Body of pancreas (tissue), 4 donors: ENCODE measurements around the gene PLAGL1. TPM values are rescaled to one million over a fixed set of nuclear protein-coding genes. Genes with fewer than 3 reads are reported as not detected.

Experiments used
- ATAC-seq: fragments of 150-250 bp; one replicate; pipeline ENCODE4 v1.9.1; 2016
- DNase-seq, 4 donors: peaks; one replicate each; pipeline ENCODE4 v3.0.0-alpha.2; 2019
- H3K27ac ChIP-seq, 4 donors: fragments of 200-600 bp; sonication (generic); 1 replicate in 3 of 4; 2 replicates in 1 of 4; pipeline versions ENCODE4 v1.5.1 to v1.6.1; 2016 to 2019; ENCODE audit warnings: mild to moderate bottlenecking in 1 of 4, mixed read lengths in 1 of 4, moderate library complexity in 1 of 4
- H3K27me3 ChIP-seq, 2 donors: fragments of 200-600 bp; sonication (generic); one replicate each; pipeline ENCODE4 v1.6.0; 2016; ENCODE audit warnings: mild to moderate bottlenecking in 1 of 2
- H3K36me3 ChIP-seq, 2 donors: fragments of 200-600 bp; sonication (generic); replicated peaks in 1 of 2; 2 replicates each; pipeline ENCODE4 v1.5.1; 2016; ENCODE audit warnings: low read depth in 2 of 2; ENCODE audit not compliant: insufficient read depth in 1 of 2
- H3K4me1 ChIP-seq: fragments of 200-600 bp; sonication (generic); one replicate; pipeline ENCODE4 v1.6.0; 2016
- H3K4me3 ChIP-seq, 2 donors: fragments of 200-600 bp; sonication (generic); 1 replicate in 1 of 2; 2 replicates in 1 of 2; pipeline ENCODE4 v1.5.1; 2016 to 2019
- H3K9me3 ChIP-seq, 3 donors: fragments of 200-600 bp; sonication (generic); 1 replicate in 2 of 3; 2 replicates in 1 of 3; pipeline ENCODE4 v1.5.1; 2016
- POLR2A ChIP-seq, 3 donors: fragments of 450-650 bp; IDR thresholded peaks; one replicate each; pipeline ENCODE4 v1.6.1; 2016; ENCODE audit warnings: antibody characterized with exemption in 3 of 3, mild to moderate bottlenecking in 2 of 3
- WGBS, 2 donors: methylation state at CpG; one replicate each; pipeline ENCODE4 v1.1.5; 2017; 5-methylcytosine and 5-hydroxymethylcytosine counted together
- intact Hi-C: fragments of 100-400 bp; cut with DNase I; formaldehyde crosslinking; loops from one replicate; pipeline ENCODE4 v1.15.1; 2023
- total RNA-seq, 2 donors: library from RNA; depleted of rRNA; stranded (reverse); fragments of >200 nt; gene quantifications; one replicate each; pipeline ENCODE4 v1.1.0, GENCODE V29; 2016
- TF ChIP-seq, protein P1 (sequence below), 7 experiments: fragments of 450-650 bp in 4 of 7; fragments of 200-600 bp in 3 of 7; sonication (generic) in 3 of 7; IDR thresholded peaks; one replicate each; pipeline ENCODE4 v1.5.1; 2016 to 2019; ENCODE audit warnings: antibody characterized with exemption in 7 of 7

Gene PLAGL1
- total RNA-seq, 2 donors from 2014 or later, result 22.1 to 23.3 TPM

DNA sequence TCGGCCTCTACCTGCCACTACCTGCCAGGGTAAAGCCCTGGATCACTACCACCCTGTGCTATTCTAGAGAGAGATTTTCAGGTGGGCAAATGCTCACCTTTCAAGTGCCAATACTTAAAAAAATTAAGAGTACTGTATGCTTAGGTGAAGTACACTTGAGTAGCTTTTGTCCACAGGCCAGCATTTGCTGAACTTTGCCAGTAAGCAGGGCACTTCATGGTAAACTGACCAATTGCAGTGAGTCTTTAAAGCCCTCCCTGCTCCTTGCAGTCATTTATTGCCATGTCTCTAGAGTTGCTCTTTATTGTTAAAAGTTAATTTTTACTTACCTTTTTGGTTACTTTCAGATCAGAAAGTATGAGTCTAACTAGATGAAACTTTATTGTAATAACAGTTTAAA lies 58.5 kb downstream of the PLAGL1 start:
- Histone ChIP-seq H3K27ac (no peak overlapping the region), H3K36me3 (no peaks in the 10 kb centered on the region), H3K9me3 (peaks cover 0 to 7% (median 0%) of the 10 kb centered on the region in 3 donors), H3K4me1 (no peaks in the 10 kb centered on the region), H3K4me3 (no peak overlapping the region), H3K27me3 (no peaks in the 10 kb centered on the region)
- intact Hi-C loops, result no loop called here
- 71 to 100% methylated on average over 1 of the region's 1 CpG for WGBS, 2 donors
- no peak for ATAC-seq
- no peak for TF ChIP-seq POLR2A (IDR thresholded peaks at IDR 0.05)
- TF ChIP-seq, protein P1, sequence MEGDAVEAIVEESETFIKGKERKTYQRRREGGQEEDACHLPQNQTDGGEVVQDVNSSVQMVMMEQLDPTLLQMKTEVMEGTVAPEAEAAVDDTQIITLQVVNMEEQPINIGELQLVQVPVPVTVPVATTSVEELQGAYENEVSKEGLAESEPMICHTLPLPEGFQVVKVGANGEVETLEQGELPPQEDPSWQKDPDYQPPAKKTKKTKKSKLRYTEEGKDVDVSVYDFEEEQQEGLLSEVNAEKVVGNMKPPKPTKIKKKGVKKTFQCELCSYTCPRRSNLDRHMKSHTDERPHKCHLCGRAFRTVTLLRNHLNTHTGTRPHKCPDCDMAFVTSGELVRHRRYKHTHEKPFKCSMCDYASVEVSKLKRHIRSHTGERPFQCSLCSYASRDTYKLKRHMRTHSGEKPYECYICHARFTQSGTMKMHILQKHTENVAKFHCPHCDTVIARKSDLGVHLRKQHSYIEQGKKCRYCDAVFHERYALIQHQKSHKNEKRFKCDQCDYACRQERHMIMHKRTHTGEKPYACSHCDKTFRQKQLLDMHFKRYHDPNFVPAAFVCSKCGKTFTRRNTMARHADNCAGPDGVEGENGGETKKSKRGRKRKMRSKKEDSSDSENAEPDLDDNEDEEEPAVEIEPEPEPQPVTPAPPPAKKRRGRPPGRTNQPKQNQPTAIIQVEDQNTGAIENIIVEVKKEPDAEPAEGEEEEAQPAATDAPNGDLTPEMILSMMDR (IDR thresholded peaks at IDR 0.05), result no peak
- no peak for DNase-seq

DNA sequence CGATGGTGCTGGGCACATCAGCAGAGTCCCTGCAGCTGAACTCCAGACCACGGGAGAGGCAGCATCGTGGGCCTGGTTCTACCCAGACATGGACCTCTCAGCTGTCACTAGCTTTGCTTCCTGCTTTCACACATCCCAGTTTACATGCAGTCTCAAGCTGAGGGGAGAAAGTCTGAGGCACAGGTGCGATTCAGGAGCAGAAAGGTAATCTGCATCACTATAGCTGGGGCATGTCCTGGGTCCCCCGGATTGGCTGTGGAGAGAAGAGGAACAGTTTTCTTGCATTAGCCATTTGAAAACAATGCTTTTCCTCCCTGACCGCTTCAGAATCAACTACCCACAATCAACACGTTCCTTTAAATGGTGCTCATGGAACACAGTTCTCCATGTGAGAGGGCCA lies 59.9 kb downstream of the PLAGL1 start:
- ATAC-seq (no peak), DNase-seq (no peak)
- Histone ChIP-seq H3K27me3 (no peaks in the 10 kb centered on the region), H3K9me3 (peaks cover 0 to 7% (median 0%) of the 10 kb centered on the region in 3 donors), H3K36me3 (no peaks in the 10 kb centered on the region), H3K4me1 (no peaks in the 10 kb centered on the region), H3K27ac (no peak overlapping the region), H3K4me3 (no peak overlapping the region)
- intact Hi-C loops, result no loop called here
- TF ChIP-seq, protein P1 (IDR thresholded peaks at IDR 0.05), result no peak
- WGBS, 2 donors, result 89 to 90% methylated on average over 7 of the region's 7 CpGs

DNA sequence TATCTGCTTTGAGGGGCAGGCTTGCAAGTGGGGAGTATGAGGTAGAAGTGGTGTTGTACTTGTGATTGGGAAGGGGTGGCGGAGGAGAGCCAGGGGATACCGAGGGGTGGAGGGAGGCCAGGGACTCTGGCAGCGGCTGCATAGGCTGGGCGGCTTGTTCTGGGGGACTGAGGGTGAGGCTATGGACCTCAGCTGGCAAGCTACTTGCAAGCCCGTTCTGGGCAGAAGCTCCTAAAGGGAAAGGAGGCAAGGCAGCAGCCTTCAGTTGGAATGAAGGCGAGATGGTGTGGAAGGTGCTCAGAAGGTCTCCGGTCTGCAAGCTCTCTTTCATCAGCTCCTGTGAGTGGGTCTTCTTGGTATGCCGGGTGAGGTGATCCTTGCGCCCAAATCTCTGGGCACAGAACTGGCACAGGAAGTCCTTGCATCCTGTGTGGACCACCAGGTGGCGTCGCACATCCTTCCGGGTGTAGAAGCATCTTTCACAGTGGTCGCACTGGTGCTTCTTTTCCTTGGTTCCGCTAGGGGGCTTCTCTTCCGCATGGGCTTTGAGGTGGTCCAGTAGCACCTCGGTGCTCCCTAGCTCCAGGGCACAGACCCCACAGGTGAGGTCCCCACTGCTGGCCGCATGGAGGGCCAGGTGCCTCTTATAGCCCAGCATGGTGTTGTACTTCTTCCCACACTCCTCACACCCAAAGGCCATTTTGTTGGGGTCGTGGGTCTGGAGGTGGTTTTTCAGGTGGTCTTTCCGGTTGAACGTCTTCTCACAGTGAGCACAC lies 66.0 kb downstream of the PLAGL1 start:
- WGBS, 2 donors, result 54 to 56% methylated on average over 15 to 20 of the region's 20 CpGs

GRCh38 chr6:143940011-143940597 lies 68.0 kb downstream of the PLAGL1 start:
- ATAC-seq, result peak; percentile 89
- Histone ChIP-seq H3K4me1 (peaks cover 3% of the 10 kb centered on the region), H3K9me3 (no peaks in the 10 kb centered on the region), H3K4me3 (no peak overlapping the region), H3K27me3 (no peaks in the 10 kb centered on the region), H3K27ac (no peak overlapping the region), H3K36me3 (no peaks in the 10 kb centered on the region)
- peak; percentile 54 to 70 (median 61) for DNase-seq
- intact Hi-C loops, result loop anchor here (5.0 kb wide), 1 partner anchor 72 kb away; no protein-coding TSS in a partner anchor
- TF ChIP-seq, protein P1 (IDR thresholded peaks at IDR 0.05), result peak; percentile 61 to 92 (median 80)
- no peak for TF ChIP-seq POLR2A (IDR thresholded peaks at IDR 0.05)
- 22 to 24% methylated on average over 4 of the region's 4 CpGs for WGBS, 2 donors

More for the DNA sequence above, 66.0 kb downstream of the PLAGL1 start:
- H3K9me3 ChIP-seq, result peaks cover 0 to under 1% (median 0%) of the 10 kb centered on the region in 3 donors
- no peaks in the 10 kb centered on the region for H3K36me3 ChIP-seq
- ATAC-seq, result peak; percentile 53
- no peaks in the 10 kb centered on the region for H3K27me3 ChIP-seq
- no peak overlapping the region for H3K4me3 ChIP-seq
- H3K27ac ChIP-seq, result no peak overlapping the region
- no peak for TF ChIP-seq POLR2A (IDR thresholded peaks at IDR 0.05)
- TF ChIP-seq, protein P1 (IDR thresholded peaks at IDR 0.05), result peak; percentile 25 to 47 (median 39)
- H3K4me1 ChIP-seq, result peaks cover 3% of the 10 kb centered on the region
- intact Hi-C loops, result loop anchor here (5.0 kb wide), 1 partner anchor 70 kb away; no protein-coding TSS in a partner anchor
- DNase-seq, result peak; percentile 40 to 70 (median 48)
